Activated T-helper 1 cell treated with Interleukin-2 at 50 U/mL for 16 hours (primary cell): ENCODE data around the gene TAC3.
"Not testable (repeated sequence)": the region's sequence is repeated elsewhere in the genome, so short reads cannot be mapped to it uniquely, and the experiment has no call there.

Experiments
- DNase-seq: peaks from one replicate; pipeline ENCODE4 v3.0.0-alpha.2; 2020; ENCODE audit warnings: low read depth

TAC3 gene

DNA sequence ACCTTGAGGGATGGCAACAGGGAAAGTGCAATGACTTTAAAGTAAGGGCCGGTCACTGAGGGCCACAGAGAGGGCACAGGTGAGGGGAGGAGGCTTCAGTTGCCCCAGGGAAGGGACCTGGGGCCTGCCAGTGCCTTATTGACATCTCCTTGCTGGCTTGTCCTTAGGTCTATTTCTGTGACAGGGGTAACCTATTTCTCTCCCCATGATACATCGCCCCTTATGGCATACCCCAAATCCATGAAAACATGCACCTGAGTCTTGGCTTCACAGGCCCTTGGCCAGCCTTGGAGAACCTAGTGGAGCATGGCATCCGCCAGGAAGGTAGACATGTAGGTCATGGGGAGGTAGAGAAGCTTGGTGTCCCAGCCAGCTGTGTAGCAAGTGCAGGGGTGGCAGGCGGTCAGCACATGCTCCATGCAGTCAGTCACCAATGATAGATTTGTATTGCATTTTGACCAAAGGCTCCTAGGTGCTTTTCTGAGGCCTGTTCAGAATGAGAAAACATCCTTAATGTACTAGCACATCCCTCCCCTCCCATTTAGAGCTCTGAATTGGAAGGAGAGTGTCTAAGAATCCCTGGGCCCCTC is 35.3 kb downstream of the TAC3 start:
- DNase-seq = no peak

DNA sequence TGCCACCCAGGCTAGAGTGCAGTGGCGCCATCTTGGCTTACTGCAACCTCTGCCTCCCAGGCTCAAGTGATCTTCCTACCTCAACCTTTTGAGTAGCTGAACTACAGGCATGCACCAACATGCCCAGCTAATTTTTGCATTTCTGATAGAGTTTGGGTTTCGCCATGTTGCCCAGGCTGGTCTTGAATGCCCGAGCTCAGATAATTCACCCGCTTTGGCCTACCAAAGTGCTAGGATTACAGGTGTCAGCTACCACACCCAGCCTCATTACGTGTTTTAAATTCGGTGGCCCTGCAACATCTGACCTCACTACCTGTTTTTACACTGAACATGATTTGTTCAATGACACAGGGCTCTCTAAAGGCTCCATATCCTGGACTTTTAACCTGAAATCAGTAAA is 36.1 kb downstream of the TAC3 start:
- no peak for DNase-seq

DNA sequence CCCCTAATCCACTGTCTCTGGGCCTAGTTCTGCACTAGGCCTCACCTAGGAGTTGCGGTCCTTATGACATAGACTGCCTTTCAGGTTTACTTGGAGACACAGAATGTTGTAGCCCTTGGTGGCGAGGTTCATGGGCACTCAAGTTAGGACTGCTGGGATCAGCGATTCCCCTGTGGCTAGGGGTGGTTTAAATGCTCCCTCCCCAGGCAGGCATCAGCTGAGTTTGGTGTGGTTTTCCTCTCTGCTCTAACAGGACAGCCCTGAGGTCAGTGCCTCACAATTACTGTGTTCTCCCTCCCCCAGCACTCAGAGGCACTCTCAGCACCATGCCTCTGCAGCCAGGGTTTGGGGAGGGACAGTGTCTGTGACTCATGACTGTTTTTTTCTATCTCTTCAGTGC is 36.7 kb downstream of the TAC3 start:
- no peak for DNase-seq

DNA sequence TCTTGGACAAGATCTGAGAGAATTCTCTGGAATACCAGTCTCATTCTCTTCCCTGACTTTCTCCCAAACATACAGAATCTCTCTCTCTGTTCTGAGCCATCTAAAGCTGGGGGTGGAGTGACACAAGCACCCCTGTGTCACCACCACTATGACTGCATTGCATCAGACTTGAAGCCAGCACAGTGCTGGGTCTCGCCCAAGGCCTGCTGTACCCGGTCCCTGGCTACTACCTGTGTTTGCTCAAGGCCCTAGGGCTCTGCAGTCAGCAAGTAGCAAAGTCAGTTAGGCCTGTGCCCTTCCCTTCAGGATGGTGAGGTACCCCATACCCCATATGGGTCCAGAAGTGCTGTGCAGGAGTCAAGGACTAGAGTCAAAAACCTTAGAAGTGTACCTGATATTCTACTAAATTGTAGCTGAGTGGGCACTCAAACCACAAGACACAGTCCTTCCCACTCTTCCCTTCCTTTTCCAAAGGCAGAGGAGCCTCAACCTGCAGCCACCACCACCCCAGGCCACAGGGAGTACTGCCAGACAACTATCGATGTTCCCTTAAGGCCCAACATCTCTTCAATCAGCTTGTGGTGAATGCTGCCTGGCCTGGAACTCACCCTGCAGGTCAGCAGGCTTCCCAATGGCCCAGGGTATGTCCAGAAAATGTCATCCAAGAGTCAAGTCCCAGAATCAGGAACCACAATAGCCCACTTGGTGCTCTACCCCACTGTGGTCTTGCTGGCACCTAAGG is 37.8 kb downstream of the TAC3 start:
- no peak for DNase-seq

DNA sequence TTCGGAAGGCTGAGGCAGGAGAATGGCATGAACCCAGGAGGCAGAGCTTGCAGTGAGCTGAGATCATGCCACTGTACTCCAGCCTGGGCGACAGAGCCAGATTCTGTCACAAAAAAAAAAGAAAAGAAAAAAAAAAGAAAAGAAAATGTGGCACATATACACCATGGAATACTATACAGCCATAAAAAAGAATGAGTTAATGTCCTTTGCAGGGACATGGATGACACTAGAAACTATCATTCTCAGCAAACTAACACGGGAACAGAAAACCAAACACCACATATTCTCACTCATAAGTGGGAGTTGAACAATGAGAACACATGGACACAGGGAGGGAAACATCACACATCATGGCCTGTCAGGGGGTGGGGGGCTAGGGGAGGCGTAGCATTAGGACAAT is 39.0 kb downstream of the TAC3 start:
- not testable (repeated sequence) for DNase-seq

DNA sequence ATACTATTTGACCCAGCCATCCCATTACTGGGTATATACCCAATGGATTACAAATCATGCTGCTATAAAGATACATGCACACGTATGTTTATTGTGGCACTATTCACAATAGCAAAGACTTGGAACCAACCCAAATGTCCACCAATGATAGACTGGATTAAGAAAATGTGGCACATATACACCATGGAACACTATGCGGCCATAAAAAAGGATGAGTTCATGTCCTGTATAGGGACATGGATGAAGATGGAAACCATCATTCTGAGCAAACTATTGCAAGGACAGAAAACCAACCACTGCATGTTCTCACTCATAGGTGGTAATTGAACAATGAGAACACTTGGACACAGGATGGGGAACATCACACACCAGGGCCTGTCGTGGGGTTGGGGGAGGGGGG is 42.1 kb downstream of the TAC3 start:
- DNase-seq = not testable (repeated sequence)

DNA sequence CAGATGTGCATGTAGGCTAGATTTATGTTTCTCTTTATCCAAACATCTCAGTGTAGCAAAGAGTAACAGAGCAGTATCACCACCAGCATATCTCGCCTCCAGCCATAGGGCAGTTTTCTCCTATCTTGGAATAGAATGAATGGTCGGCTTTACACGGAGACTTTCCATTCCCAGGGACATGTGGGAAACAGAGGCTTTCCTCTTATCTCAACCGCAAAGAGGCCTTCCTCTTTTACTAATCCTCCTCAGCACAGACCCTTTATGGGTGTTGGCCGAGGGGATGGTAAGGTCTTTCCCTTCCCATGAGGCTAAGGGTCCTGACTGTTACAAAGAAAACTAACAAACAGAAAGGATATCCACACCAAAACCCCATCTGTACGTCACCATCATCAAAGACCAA is 47.4 kb downstream of the TAC3 start:
- DNase-seq = not testable (repeated sequence)

DNA sequence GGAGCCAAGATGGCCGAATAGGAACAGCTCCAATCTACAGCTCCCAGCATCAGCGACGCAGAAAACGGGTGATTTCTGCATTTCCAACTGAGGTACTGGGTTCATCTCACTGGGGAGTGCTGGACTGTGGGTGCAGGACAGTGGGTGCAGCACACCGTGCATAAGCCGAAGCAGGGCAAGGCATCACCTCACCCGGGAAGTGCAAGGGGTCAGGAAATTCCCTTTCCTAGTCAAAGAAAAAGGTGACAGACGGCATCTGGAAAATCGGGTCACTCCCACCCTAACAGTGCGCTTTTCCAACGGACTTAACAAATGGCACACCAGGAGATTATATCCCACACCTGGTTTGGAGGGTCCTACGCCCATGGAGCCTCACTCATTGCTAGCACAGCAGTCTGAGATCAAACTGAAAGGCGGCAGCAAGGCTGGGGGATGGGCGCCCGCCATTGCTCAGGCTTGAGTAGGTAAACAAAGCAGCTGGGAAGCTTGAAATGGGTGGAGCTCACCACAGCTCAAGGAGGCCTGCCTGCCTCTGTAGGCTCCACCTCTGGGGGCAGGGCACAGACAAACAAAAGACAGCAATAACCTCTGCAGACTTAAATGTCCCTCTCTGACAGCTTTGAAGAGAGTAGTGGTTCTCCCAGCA is 50.2 kb downstream of the TAC3 start:
- DNase-seq = not testable (repeated sequence)

DNA sequence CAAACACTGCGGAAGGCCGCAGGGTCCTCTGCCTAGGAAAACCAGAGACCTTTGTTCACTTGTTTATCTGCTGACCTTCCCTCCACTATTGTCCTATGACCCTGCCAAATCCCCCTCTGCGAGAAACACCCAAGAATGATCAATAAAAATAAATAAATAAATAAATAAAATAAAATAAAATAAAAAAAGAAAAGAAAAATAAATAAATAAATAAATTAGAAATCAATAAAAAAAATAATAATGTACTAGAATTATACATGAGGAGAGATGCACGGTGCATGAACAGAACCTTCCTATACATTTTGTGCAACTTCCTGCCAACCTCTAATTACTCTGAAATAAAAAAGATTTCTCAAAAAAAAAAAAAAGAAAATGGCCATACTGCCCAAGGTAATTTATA is 51.2 kb downstream of the TAC3 start:
- not testable (repeated sequence) for DNase-seq

DNA sequence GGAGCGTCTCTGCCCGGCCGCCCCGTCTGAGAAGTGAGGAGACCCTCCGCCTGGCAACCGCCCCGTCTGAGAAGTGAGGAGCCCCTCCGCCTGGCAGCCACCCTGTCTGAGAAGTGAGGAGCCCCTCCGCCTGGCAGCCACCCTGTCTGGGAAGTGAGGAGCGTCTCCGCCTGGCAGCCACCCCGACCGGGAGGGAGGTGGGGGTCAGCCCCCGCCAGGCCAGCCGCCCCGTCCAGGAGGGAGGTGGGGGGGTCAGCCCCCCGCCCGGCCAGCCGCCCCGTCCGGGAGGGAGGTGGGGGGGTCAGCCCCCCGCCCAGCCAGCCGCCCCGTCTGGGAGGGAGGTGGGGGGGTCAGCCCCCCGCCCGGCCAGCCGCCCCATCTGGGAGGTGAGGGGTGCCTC is 52.8 kb downstream of the TAC3 start:
- DNase-seq = not testable (repeated sequence)

DNA sequence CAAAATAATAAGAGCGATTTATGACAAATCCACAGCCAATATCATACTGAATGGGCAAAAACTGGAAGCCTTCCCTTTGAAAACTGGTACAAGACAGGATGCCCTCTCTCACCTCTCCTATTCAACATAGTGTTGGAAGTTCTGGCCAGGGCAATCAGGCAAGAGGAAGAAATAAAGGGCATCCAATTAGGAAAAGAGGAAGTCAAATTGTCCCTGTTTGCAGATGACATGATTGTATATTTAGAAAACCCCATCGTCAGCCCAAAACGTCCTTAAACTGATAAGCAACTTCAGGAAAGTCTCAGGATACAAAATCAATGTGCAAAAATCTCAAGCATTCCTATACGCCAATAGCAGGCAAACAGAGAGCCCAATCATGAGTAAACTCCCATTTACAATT is 54.1 kb downstream of the TAC3 start:
- DNase-seq = not testable (repeated sequence)
